ENCODE measurements around the gene CTSO.
"Not testable (repeated sequence)": the region's sequence is repeated elsewhere in the genome, so short reads cannot be mapped to it uniquely, and the experiment has no call there.

The CTSO gene

DNA sequence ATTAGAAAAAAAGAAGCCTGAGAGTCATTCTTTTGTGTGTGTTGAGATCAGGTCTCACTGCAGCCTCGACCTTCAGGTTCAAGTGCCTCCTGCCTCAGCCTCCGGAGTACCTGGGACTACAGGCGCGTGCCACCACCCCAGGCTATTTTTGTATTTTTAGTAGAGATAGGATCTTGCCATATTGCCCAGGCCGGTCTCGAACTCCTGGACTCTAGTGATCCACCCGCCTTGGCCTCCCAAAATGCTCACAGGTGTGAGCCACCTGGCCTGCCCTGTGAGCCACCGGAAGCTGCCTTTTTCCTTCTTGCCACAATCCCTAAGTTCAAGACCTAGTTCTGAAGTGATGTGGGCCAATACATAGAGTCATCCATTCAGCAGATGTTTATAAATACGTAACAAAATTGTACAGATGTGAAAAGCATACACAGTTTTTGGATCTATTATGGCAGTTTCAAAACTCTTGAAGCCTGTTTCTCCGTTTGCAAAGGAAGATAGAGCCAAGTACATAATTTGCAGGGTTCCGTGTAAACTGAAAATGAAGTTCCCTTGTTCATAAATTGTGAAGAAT lies 536 bp upstream of the CTSO start:
- DNase-seq: no peak

DNA sequence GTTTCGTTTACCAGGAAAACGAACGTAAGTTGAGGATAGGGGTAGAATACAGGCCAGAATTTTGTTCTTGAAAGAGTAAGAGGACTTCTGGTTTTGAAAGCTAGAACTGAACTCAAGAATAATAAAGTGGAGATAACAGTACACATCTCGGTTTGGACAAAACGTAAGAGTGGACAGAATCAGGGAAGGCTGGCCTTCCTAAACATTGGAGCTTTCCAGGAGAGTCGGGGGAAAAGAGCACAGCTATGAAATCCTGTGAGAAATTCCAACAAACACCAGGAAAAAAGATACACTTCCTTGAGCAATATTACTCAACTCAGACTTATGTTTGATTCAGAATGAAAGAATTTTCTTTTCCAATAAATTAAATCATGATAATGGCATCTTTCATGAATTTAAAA lies 1.2 kb downstream of the CTSO start:
- DNase-seq: no peak

DNA sequence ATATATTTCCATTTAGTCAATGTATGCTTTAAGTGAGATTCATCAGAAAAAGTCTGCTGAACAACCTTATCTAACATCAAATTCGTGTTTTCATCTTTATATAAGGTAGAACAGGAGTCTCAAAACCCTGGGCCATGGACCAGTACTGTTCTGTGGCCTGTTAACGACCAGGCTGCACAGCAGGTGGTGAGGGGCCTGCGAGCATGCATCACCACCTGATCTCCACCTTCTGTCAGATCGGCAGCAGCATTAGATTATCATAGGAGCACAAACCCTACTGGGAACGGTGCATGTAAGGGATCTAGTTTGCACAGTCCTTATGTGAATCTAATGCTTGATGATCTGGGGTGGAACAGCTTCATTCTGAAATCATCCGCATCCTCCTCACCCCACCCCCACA lies 3.2 kb downstream of the CTSO start:
- no peak for DNase-seq

DNA sequence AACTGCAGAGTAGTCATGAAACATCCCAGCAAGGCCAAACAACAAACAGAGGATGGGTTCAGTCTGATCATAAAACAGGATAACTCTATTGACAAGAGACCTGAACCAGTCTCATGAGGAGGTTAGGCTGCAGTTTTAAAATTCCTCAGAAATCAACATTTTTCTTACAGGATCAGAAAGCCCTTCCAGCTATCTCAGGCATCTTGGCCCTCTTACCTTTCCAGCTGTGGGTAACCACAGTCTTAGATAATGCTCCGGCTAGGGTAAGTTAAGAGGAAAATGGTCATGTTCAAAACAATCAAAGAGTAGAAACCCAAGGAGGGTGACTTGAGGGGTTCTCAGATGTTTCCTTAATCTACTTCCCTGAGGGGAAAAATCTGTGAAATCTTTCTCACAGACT lies 5.1 kb downstream of the CTSO start:
- DNase-seq: no peak

DNA sequence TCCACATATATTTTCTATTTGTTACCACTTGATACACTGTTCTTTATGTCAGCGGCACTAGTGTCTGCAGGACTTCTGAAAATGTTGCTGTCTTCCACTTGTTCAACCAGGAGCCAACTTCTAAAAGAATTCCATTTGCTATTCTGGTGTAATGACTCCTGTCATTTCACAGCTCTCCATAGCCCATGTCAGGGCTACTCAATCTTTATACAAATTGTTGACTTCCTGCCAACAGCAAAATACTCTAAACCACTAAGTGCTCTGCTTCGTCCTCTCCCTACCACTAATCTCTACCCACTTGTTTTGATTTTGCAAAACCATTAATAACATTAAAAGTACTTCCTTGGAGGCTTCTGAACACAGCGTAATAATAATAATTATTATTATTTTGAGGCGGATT lies 7.2 kb downstream of the CTSO start:
- no peak for DNase-seq

DNA sequence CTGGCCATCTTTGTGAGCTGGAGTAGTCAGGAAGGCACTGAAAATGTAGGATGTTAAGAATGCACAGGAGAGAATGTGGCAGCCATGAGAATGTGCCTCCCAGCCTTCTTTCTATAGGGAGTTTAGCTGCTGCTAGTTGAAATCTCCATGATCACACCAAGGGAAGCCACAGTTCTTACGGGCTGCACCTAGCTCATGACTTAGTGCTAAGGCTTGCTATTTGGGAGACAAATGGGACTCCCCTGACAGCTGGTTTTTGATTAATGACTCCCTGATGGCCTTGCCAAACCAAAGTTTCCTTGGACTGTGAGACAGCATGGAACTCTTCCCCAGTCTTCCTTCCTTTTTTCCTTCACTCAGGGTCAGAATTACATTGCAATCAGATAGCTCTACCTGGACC lies 9.2 kb downstream of the CTSO start:
- no peak for DNase-seq

DNA sequence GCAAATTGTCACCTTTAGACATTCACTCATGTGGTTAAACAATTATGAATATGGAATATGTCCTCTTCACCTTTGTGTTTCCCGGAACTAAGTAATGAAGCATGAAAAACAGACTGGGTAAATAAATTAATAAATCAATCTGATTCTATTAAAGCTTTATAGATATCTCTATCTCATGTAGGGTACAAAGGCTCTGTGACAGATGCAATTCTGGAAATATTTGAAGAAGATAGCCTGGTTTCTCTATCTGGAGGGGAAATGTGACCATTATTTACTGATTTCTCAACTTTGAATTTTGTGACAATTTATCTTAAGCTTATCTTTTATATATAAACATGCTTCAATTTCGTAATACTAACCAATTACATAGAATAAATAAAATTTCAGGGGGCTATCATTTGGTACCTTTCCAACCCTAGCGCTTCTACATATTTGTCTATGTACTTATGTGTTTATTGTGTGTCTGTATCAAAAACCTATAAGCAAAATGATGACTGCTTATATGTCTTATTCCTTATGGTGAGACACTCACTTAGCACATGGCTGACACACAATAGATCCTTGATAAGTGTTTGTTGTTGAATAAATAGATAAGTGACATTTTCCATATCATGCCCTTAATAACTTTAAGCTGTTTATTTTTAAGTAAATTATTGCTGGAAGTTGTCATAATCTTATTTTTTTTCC lies 9.9 kb downstream of the CTSO start:
- DNase-seq: no peak

DNA sequence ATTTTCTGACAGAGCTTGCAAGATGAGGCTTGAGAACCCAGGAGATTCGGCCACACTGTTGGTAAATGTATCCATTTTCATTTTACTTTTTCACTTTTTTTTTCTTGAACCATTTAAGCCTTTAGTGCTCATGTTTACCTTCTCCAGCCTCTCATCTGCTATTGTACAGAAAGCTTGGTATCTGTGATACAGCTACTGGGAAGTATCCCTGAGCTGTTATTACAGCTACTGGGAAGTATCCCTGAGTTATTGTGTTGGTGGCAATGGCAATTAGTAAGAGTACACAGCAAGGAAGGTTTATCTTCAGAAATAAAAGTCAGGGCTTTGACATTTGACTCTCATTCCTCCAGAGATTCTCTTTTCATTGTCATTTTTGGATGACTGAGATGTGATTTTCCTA lies 11.8 kb downstream of the CTSO start:
- DNase-seq: no peak

DNA sequence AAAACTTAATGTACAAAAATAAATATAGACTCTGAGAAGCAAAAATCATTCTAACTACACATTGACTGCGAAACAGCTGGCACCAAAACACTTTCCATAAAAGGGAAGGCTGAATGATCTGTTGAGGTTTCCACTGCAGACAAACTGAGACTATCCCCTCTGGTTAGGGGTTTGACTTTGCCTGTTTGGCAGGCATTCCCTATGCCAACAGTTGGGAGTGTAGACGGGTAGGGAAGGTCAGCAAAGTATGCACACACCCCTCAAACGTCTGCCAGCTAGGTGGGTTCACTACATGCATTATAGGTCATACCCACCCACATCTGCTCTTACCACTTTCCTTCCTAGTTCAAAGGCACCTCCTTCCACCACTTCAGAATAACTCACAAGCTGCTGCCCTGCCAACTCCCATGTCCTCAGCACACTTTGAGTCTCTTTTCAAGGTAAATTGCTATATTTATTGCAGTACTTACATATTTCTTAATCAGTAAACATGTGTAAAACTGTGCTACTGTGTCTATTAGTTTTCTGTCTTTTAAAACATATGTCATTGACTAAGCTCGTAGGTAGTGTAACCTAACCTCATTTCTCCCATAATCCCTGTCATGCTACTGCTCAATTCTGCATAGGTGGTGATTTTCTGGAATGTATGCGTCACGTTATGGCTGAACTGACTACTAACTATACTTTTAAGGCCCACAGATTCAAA lies 12.4 kb downstream of the CTSO start:
- DNase-seq: no peak

DNA sequence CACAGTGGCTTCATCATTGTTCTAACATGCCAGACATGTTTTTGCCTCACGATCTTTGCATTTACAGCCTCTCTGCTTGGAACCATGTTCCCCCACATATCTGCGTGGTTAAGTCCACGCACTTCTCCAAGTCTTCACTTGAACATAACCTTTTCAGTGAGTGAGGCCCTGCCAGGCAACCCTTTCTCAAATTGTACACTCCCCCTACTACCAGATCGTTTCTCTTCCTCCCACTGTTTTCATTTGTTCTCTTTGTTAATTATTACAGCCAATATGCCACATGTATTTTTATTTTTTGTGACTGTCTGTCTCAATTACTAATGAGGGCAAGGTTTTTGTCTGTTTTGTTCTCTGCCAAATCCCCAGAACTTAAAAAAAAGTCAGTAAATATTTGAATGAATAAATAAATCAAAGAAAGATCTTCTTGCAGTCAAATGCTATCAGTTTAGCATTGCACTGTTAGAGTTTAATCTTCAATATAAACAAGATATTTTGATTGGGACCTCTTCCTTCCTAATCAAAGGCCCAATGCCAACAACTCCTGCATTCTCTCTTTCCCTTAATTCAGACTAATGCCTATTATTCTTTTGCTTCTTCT lies 18.2 kb downstream of the CTSO start:
- DNase-seq: no peak

DNA sequence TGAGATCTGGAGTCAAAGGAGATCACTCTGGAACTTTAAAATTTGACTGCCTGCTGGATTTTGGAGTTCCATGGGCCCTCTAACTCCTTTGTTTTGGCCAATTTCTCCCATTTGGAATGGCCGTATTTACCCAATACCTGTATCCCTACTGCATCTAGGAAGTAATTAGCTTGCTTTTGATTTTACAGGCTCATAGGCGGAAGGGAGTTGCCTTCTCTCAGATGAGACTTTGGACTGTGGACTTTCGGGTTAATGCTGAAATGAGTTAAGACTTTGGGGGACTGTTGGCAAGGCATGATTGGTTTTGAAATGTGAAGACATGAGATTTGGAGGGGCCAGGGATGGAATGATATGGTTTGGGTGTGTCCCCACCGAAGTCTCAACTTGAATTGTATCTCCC lies 19.0 kb downstream of the CTSO start:
- DNase-seq: not testable (repeated sequence)

DNA sequence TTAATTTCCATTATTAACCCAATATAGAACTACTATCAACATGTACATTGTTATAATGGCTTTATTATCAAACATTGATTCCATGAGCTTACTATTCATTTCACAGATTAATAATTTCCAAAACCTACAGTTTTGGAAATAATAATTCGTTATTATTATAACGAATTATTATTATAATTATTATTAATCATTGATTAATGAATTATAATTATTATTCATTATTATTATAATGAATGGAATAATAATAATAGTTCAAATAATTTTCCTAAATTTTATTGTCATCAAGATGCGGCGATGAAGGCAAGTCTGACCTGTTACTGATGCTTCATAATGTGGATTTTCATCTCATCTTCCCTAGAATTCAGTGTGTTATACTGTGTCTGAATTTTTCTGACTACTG lies 22.0 kb downstream of the CTSO start:
- DNase-seq: no peak

DNA sequence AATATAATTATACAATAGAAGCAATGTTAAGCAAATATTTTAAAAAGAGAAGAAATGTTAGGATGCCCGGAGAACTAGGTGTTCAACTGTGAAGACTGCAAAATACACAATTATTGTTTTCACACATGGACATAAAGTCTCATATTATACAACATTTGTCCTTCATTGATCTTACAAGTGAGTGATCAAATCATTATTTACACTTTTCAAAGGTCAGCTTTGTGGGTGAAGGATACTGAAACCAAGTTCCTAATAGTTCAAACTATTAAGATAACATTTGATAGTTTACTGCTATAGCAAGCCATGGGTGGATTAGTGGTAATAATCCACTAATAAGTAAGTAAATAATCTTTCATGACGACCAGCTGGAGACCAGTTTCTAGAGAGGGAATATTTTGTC lies 23.3 kb downstream of the CTSO start:
- no peak for DNase-seq

DNA sequence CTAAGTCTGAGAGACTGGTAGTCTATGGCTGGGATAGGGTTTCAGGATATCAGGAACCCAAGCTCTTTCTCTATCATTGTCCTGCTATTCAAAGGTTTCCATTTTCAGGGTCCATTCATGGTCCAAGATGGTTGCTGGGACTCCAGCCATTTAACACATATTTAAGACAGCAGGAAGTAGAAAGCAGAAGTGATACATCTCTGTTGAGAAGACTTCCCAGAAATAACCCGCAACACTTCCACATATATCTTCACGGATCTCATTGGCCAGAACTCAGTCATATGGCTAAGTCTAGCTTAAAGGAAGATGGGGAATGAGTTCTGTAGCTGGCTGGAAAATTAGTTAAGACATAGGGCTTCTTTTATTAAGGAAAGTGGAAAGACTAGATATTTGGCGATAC lies 23.8 kb downstream of the CTSO start:
- DNase-seq: no peak

DNA sequence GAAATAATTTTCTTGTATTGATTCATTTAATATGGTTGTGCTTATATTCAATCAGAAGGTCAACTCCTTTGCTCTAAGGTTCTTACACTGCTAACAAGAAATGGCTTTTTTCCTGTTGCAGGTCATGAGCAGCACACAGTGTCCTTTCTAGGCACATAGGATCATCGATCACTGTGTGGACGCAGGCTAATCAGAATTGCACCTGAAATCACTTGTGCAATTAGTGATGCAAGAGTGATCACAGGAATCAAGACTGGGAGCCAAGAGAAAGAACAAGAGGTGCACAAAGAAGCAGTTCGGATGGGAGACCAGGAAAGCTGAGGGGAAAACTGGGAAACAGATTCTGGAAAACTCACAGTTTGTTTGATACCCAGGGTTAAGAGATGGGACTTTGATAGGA lies 29.0 kb downstream of the CTSO start:
- no peak for DNase-seq

DNA sequence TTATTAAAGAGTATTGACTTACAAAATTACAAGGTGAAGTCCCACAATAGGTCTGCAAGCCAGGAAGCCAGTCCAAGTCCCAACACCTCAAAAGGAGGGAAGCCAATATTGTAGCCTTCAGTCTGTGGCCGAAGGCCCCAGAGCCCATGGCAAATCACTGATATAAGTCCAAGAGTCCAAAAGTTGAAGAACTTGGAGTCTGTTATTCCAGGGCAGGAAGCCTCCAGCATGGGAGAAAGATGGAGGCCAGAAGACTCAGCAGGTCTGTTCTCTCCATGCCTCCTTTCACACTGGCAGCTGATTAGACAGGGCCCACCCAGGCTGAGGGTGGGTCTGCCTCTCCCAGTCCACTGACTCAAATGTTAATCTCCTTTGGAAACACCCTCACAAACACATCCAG lies 32.1 kb downstream of the CTSO start:
- no peak for DNase-seq

DNA sequence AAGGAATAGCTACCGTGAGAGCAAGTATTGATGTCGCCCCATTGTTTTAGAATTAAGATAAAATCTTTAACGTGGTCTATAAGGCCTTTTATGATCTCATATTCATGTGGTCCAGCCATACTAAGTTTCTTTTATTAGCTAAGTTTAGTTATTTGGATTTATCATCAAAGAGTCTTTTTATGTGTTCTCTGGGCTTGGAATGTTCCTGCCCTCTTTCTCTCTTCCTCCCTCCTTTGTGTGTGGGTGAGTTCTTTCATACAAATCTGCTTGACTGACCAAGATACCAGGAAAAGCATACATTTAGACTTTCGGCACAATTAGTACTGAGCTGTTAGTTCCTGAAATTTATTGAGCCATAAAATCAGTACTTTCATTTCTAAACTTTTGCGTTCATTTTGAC lies 38.9 kb downstream of the CTSO start:
- DNase-seq: no peak

DNA sequence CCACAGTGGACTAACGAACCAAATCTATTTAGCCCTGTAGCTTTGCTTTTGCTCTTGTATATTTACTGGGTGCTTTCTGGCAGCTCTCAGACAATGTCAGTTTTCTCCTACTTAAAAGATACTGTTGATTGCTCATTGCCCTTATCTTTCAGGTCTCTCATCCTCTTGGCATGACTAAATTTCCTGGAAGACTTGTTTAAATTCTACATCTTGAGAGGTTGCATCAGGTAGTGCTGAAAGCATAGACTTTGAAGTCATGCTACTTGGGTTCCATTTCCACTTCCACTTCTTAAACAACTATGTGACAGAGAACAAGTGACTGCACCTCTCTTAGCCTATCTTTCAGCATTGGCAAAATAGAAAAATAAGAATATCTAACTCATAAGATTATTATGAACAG lies 41.8 kb downstream of the CTSO start:
- DNase-seq: no peak

DNA sequence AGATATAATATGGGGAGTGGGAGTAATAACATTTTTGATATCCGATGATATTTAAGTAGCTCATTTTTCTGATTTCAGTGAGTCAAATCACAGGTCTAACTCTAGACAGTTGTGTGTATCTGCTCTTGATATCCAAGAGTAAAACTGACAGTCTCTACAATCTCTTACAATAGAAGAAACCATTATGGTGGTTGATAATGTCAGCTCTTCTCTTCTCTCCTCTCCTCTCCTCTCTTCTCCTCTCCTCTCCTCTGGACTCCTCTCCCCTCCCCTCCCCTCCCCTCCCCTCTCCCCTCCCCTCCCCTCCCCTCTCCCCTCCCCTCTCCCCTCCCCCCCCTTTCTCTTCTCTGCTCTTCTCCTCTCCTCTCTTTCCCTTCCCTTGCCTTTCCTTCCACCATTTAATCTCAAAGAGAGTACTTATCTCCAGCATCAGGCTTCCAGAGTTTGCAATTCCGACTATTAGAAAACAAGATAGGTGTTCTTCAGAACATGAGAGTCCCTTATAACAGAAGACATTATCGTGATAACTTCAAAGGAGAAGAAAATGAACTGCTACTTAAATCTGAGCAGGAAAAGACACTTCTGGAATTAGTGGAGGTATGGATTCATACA lies 43.9 kb downstream of the CTSO start:
- no peak for DNase-seq

DNA sequence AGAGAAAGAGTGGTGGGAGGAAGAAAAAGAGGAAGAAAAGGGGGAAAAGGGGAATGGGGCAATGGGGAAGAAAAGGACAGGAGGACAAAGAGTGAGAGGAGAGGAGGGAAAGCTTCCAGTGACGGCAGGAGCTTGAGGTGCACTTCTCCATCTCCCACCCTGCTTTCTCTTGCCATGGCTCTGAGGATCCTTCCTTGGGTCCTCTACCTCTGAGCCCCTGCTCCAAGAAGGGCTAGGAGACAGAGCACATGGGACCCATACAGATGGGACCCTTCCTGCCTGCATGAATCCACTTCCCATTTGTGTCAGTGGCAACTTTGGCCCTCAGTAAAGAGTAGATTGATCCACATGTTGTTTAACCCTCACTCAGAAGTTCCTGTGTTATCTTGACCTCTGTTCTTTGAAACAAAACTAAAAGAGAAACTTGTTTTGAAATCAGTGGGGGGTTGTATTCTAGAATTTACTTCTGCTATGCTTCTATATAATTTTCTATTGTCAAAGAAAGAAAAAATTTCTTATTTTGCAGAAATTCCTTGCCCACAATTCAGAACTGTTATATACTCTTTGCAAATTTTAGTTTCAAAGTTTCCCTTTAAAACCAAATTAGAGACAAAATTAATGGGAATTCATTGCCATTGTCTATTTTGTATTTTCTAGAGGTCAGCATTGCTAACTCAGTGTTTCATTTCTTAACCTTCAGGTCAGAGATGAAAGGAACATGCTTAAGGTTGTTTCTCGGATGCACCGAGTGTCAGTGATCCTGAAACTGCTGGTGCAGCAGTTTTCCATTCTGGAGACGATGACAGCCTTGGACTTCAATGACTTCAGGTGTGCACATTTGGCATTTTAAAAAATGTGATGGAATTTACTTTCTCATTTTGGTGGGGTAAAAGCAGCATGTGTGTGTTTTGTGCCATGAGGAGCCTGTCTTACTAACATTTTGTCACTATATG lies 45.2 kb downstream of the CTSO start:
- no peak for DNase-seq

DNA sequence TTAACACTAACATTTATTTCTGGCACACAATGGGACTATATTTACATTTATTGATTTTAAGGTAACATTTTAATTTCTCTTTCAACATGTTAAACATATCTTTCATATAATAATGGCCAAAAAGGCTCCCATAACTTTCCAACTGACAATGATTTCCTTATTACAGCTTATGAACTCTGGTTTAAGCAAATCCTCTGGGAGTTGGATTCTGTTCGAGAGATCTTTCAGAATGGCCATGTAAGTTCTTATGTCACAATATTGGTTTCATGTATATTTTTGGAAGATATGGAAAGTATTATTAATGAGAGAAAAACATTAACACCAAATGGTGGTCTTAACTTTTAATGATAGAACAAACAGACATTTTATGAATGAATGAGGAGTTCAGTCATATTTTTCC lies 46.1 kb downstream of the CTSO start:
- no peak for DNase-seq

DNA sequence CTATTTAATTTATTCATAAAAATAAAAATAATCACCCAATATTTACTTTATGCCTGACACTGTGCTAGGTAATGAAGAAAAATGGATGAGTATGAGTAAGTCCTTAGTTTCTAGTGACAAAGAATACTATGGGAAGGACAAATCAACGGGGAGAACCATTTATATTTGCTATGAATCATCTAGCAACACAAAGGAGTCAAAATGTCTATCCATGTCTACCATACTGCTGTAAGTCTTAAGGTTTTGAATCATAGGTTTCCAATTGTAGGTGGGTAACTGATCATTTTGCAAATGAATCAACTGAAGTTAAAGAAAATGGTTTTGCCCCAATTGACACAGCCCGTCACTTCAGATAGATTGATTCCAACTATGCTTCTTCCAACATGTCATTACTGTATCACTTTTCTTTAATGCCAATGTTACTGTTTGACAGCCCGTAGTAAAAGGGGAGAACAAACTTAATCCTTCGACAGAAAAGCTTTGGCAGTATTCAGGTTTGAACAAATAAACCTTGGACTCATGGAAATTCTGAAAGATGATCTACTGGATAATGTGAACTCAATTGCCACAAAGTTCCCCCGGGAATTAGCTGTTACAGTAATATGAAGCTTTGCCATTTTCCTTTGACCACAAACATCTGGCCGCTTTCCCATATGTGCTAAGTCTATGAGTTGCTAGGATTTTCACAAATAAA lies 47.0 kb downstream of the CTSO start:
- DNase-seq: no peak

Measured in SHP77 treated with DMSO at 0.1 percent for 48 hours (cell line).